Testis (tissue), 2 donors: ENCODE results near the gene PIP5K1A.

Experiments
- POLR2A ChIP-seq: fragments of 450-650 bp; IDR thresholded peaks from one replicate; pipeline ENCODE4 v1.6.1; 2017; ENCODE audit warnings: antibody characterized with exemption, mild to moderate bottlenecking, moderate library complexity
- TF ChIP-seq, protein P1 (sequence below), 3 experiments: fragments of 450-650 bp in 2 of 3; fragments of 200-600 bp in 1 of 3; sonication (generic) in 1 of 3; IDR thresholded peaks; one replicate each; pipeline ENCODE4 v1.5.1; 2016 to 2019; ENCODE audit warnings: antibody characterized with exemption in 3 of 3, mild to moderate bottlenecking in 2 of 3, moderate library complexity in 1 of 3

GRCh38 chr1:151266821-151267220 lies 68.5 kb downstream of the PIP5K1A start:
- TF ChIP-seq, protein P1, sequence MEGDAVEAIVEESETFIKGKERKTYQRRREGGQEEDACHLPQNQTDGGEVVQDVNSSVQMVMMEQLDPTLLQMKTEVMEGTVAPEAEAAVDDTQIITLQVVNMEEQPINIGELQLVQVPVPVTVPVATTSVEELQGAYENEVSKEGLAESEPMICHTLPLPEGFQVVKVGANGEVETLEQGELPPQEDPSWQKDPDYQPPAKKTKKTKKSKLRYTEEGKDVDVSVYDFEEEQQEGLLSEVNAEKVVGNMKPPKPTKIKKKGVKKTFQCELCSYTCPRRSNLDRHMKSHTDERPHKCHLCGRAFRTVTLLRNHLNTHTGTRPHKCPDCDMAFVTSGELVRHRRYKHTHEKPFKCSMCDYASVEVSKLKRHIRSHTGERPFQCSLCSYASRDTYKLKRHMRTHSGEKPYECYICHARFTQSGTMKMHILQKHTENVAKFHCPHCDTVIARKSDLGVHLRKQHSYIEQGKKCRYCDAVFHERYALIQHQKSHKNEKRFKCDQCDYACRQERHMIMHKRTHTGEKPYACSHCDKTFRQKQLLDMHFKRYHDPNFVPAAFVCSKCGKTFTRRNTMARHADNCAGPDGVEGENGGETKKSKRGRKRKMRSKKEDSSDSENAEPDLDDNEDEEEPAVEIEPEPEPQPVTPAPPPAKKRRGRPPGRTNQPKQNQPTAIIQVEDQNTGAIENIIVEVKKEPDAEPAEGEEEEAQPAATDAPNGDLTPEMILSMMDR (IDR thresholded peaks at IDR 0.05) = no peak
- TF ChIP-seq POLR2A = no peak
